Measurements from ENCODE around the gene NMU. TPM values are rescaled to one million over a fixed set of nuclear protein-coding genes. Genes with fewer than 3 reads are reported as not detected.
A peak's percentile ranks its signal among the peaks of the same experiment; 100 is the strongest.

NMU gene
- total and polyA plus RNA-seq, 9 of the 15 experiments (the other 6 are each of a cell fraction or from before 2014, with no cell fraction given), result 73.8 to 846 (median 599) TPM

DNA sequence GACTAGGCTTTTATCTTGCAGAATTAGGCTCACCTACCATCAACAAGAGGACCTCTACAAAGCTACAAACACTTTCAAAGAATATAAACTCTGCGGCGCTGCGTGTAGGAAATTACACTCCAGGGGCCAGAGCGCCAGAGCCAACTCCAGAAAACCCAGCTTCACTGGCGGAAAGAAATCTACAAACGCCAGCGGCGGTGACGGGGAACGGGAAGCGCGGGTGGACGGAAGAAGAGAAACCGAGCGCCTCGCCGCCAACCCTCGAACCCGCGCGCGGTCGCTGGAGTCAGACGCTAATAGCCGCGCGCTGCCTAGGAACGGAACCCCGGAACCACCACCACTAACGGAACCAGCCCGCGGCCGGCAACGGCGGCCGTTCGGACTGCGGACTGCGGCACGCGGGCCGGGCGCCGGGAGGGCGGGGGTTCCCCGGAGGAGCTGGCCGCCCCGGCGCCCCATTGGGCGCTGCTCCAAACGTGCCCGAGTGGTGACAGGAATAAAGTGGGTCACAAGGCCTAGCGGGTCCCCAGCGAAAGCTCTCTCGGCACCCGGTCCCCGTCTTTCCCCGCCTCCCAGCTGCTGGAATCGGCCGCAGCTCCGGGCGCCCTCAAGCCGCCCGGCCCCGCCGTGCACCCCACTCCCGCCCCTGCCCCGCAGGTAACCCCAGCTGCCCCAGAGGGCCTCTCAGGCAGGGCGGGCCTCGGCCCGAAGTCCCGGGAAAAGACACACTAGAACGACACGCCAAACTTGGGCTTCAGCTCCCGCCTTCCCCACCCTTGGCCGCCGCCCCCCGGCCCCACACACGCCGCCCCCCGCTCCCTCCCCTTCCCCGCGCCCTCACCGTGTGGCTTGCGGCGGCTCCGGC lies 90.2 kb downstream of the NMU start (continued):
- no peak for TF ChIP-seq ZC3H4 (CRISPR knock-in tag; IDR thresholded peaks at IDR 0.05; ENCODE audit: borderline replicate concordance)
- no peak for TF ChIP-seq ASH1L (IDR thresholded peaks at IDR 0.05; ENCODE audit: borderline replicate concordance, low read depth, partially characterized antibody)
- TF ChIP-seq, protein P1, sequence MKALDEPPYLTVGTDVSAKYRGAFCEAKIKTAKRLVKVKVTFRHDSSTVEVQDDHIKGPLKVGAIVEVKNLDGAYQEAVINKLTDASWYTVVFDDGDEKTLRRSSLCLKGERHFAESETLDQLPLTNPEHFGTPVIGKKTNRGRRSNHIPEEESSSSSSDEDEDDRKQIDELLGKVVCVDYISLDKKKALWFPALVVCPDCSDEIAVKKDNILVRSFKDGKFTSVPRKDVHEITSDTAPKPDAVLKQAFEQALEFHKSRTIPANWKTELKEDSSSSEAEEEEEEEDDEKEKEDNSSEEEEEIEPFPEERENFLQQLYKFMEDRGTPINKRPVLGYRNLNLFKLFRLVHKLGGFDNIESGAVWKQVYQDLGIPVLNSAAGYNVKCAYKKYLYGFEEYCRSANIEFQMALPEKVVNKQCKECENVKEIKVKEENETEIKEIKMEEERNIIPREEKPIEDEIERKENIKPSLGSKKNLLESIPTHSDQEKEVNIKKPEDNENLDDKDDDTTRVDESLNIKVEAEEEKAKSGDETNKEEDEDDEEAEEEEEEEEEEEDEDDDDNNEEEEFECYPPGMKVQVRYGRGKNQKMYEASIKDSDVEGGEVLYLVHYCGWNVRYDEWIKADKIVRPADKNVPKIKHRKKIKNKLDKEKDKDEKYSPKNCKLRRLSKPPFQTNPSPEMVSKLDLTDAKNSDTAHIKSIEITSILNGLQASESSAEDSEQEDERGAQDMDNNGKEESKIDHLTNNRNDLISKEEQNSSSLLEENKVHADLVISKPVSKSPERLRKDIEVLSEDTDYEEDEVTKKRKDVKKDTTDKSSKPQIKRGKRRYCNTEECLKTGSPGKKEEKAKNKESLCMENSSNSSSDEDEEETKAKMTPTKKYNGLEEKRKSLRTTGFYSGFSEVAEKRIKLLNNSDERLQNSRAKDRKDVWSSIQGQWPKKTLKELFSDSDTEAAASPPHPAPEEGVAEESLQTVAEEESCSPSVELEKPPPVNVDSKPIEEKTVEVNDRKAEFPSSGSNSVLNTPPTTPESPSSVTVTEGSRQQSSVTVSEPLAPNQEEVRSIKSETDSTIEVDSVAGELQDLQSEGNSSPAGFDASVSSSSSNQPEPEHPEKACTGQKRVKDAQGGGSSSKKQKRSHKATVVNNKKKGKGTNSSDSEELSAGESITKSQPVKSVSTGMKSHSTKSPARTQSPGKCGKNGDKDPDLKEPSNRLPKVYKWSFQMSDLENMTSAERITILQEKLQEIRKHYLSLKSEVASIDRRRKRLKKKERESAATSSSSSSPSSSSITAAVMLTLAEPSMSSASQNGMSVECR (CRISPR knock-in tag; IDR thresholded peaks at IDR 0.05), result peak; percentile 67
- TF ChIP-seq ARID2 (IDR thresholded peaks at IDR 0.05), result no peak
- no peak for TF ChIP-seq ARNT (IDR thresholded peaks at IDR 0.05)
- TF ChIP-seq, protein P2, sequence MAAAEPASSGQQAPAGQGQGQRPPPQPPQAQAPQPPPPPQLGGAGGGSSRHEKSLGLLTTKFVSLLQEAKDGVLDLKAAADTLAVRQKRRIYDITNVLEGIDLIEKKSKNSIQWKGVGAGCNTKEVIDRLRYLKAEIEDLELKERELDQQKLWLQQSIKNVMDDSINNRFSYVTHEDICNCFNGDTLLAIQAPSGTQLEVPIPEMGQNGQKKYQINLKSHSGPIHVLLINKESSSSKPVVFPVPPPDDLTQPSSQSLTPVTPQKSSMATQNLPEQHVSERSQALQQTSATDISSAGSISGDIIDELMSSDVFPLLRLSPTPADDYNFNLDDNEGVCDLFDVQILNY (CRISPR knock-in tag; IDR thresholded peaks at IDR 0.05), result no peak
- peak; percentile 75 for TF ChIP-seq POLR2A (conservative IDR thresholded peaks at IDR 0.05)
- TF ChIP-seq HLTF (IDR thresholded peaks at IDR 0.05), result no peak
- no peak for TF ChIP-seq SMARCA4 (IDR thresholded peaks at IDR 0.05)
- TF ChIP-seq, protein P3, sequence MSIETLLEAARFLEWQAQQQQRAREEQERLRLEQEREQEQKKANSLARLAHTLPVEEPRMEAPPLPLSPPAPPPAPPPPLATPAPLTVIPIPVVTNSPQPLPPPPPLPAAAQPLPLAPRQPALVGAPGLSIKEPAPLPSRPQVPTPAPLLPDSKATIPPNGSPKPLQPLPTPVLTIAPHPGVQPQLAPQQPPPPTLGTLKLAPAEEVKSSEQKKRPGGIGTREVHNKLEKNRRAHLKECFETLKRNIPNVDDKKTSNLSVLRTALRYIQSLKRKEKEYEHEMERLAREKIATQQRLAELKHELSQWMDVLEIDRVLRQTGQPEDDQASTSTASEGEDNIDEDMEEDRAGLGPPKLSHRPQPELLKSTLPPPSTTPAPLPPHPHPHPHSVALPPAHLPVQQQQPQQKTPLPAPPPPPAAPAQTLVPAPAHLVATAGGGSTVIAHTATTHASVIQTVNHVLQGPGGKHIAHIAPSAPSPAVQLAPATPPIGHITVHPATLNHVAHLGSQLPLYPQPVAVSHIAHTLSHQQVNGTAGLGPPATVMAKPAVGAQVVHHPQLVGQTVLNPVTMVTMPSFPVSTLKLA (conservative IDR thresholded peaks at IDR 0.05), result peak in 1 of 2 experiments; percentile 74; a peak in 2 of 4 replicates
- TF ChIP-seq, protein P4, sequence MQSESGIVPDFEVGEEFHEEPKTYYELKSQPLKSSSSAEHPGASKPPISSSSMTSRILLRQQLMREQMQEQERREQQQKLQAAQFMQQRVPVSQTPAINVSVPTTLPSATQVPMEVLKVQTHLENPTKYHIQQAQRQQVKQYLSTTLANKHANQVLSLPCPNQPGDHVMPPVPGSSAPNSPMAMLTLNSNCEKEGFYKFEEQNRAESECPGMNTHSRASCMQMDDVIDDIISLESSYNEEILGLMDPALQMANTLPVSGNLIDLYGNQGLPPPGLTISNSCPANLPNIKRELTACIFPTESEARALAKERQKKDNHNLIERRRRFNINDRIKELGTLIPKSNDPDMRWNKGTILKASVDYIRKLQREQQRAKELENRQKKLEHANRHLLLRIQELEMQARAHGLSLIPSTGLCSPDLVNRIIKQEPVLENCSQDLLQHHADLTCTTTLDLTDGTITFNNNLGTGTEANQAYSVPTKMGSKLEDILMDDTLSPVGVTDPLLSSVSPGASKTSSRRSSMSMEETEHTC (IDR thresholded peaks at IDR 0.05), result no peak
- no peak for TF ChIP-seq BACH1 (tag; IDR thresholded peaks at IDR 0.05)
- TF ChIP-seq HDAC8 (tag; IDR thresholded peaks at IDR 0.05), result no peak
- TF ChIP-seq, protein P5, sequence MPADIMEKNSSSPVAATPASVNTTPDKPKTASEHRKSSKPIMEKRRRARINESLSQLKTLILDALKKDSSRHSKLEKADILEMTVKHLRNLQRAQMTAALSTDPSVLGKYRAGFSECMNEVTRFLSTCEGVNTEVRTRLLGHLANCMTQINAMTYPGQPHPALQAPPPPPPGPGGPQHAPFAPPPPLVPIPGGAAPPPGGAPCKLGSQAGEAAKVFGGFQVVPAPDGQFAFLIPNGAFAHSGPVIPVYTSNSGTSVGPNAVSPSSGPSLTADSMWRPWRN (IDR thresholded peaks at IDR 0.05; ENCODE audit: low read depth), result no peak
- TF ChIP-seq, protein P6, sequence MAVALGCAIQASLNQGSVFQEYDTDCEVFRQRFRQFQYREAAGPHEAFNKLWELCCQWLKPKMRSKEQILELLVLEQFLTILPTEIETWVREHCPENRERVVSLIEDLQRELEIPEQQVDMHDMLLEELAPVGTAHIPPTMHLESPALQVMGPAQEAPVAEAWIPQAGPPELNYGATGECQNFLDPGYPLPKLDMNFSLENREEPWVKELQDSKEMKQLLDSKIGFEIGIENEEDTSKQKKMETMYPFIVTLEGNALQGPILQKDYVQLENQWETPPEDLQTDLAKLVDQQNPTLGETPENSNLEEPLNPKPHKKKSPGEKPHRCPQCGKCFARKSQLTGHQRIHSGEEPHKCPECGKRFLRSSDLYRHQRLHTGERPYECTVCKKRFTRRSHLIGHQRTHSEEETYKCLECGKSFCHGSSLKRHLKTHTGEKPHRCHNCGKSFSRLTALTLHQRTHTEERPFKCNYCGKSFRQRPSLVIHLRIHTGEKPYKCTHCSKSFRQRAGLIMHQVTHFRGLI (CRISPR knock-in tag; IDR thresholded peaks at IDR 0.05), result no peak
- TF ChIP-seq RUNX1 (IDR thresholded peaks at IDR 0.05; ENCODE audit: low read depth), result no peak
- no peak for TF ChIP-seq FUS (optimal IDR thresholded peaks at IDR 0.05; ENCODE audit: low read depth, low read length)

Data from K562 (cell line).